GM19463 (cell line): ENCODE results near the gene RUVBL2.
A peak's percentile ranks its signal among the peaks of the same experiment; 100 is the strongest.

ENCODE experiments used
- ATAC-seq: cut with Tn5 transposase; IDR thresholded peaks from one replicate; pipeline ENCODE4 v1.9.1; 2021; ENCODE audit warnings: mild to moderate bottlenecking, moderate library complexity; ENCODE audit not compliant: unreplicated experiment

Gene RUVBL2

GRCh38 chr19:48963371-48964204 is 30.1 kb upstream of the RUVBL2 start:
- no peak for ATAC-seq

- no peak for ATAC-seq
Observed at GRCh38 chr19:48964205-48965039, 29.3 kb upstream of the RUVBL2 start.

- peak; percentile 62 for ATAC-seq
Observed at GRCh38 chr19:48965040-48965805, 28.5 kb upstream of the RUVBL2 start, which contains the start of gene FTL. Gene FTL (plus strand): TSS chr19:48965309. CDS start chr19:48965508, 199 bp downstream.

- peak; percentile 16 for ATAC-seq
Observed at GRCh38 chr19:48965806-48966540, 27.7 kb upstream of the RUVBL2 start.

- ATAC-seq = no peak
Observed at GRCh38 chr19:48966541-48967345, 26.9 kb upstream of the RUVBL2 start.

GRCh38 chr19:48967346-48968178 is 26.1 kb upstream of the RUVBL2 start:
- no peak for ATAC-seq

- no peak for ATAC-seq
Observed at GRCh38 chr19:48968179-48968661, 25.5 kb upstream of the RUVBL2 start.

- ATAC-seq = no peak
Observed at GRCh38 chr19:48968813-48969218, 24.9 kb upstream of the RUVBL2 start.

GRCh38 chr19:48969276-48970138 is 24.2 kb upstream of the RUVBL2 start:
- no peak for ATAC-seq

GRCh38 chr19:48970139-48970766 is 23.4 kb upstream of the RUVBL2 start:
- no peak for ATAC-seq

- ATAC-seq = no peak
Observed at GRCh38 chr19:48970923-48971395, 22.7 kb upstream of the RUVBL2 start.

- no peak for ATAC-seq
Observed at GRCh38 chr19:48975947-48976847, 17.5 kb upstream of the RUVBL2 start.

- ATAC-seq = no peak
Observed at GRCh38 chr19:48977061-48977460, 16.6 kb upstream of the RUVBL2 start.

- no peak for ATAC-seq
Observed at GRCh38 chr19:48982280-48982679, 11.4 kb upstream of the RUVBL2 start.

- no peak for ATAC-seq
Observed at GRCh38 chr19:48985711-48986110, 8.0 kb upstream of the RUVBL2 start.

GRCh38 chr19:48986211-48986610 is 7.5 kb upstream of the RUVBL2 start:
- no peak for ATAC-seq
